ENCODE data around the gene GUCY1B1.
A peak's percentile ranks its signal among the peaks of the same experiment; 100 is the strongest.

Gene GUCY1B1

DNA sequence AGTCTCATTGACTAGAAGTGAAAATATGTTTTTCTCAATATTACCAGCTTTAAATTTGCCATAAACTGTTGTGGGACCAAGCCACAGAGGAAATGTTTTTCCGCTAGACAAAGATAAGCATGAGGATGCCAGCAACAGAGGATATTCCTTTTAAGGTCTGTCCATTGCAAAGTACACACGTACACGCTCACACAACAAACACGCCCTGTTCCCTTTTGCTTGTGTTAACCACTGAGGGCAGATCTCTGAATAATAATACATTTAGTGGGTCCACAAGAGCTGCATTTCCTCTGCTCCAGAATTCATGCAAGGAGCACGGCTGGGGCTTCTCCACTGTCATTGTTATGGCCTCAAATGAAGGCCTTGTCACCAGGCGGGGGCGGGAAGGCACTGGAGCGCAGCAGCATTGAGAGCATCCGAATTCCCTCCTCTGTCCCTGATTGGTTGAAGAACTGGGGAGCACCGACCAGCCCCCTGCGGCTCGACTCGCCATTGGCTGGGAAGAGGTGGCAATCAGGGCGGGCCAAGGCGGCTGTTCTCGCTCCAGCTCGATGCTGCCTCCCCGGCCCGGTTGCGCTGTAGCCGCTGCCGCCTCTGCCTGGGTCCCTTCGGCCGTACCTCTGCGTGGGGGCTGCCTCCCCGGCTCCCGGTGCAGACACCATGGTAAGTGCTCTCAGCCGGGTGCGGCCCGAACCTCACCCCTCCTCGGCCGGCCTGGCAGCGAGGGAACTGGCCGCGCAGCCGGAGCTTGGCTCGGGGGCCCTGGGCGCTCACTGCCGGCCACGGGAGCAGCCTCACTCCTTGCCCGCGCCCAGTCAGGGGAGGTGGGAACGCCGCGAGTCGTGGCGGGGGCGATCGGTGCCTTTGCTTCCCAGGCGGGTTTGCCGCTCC, at the start of gene GUCY1B1:
Gene GUCY1B1, plus strand, starts transcription at position 541 of the 891 bp plus-strand sequence. Its CDS starts 120 bp downstream, at position 661.
- no peaks in the 10 kb centered on the region for H3K27me3 ChIP-seq (ENCODE audit: insufficient read depth, low read length, poor library complexity)
- H2AFZ ChIP-seq (ENCODE audit: low read depth, low read length), result peak within 1 kb of the TSS; percentile 97
- peaks cover 3% of the 10 kb centered on the region for H3K36me3 ChIP-seq (ENCODE audit: insufficient read depth, low read length)
- peaks cover 27% of the 10 kb centered on the region for H3K4me1 ChIP-seq (ENCODE audit: insufficient read depth, low read length)
- no peaks in the 10 kb centered on the region for H4K20me1 ChIP-seq (ENCODE audit: insufficient read depth, low read length)
- peak within 1 kb of the TSS; percentile 95 for H3K9ac ChIP-seq (ENCODE audit: low read depth, low read length)
- peak; percentile 97 for ATAC-seq (ENCODE audit: insufficient read depth, low read depth)
- H3K79me2 ChIP-seq (ENCODE audit: insufficient read depth, low read length), result peaks cover 14% of the 10 kb centered on the region
- peak within 1 kb of the TSS; percentile 87 for H3K27ac ChIP-seq (ENCODE audit: low read length)
- H3K9me3 ChIP-seq (ENCODE audit: insufficient read depth, low read length, severe bottlenecking), result no peaks in the 10 kb centered on the region
- DNase-seq, result peak; percentile 96
- peak within 1 kb of the TSS; percentile 77 to 91 for H3K4me3 ChIP-seq (ENCODE audit: low read depth in 1 of 2, low read length in 2 of 2)
- H3K4me2 ChIP-seq (ENCODE audit: insufficient read depth, low read length), result peak within 1 kb of the TSS; percentile 84
- TF ChIP-seq CTCF (IDR thresholded peaks at IDR 0.05; ENCODE audit: borderline replicate concordance, extremely low read depth, low read length, poor library complexity, severe bottlenecking) (peak; percentile 67), EZH2 (IDR thresholded peaks at IDR 0.05; ENCODE audit: borderline replicate concordance, low read depth, low read length, severe bottlenecking) (no peak)

- no peak overlapping the region for H2AFZ ChIP-seq (ENCODE audit: low read depth, low read length)
- H3K79me2 ChIP-seq (ENCODE audit: insufficient read depth, low read length), result no peaks in the 10 kb centered on the region
Measured at GRCh38 chr4:155709918-155710317, 48.9 kb upstream of the GUCY1B1 start.

DNA sequence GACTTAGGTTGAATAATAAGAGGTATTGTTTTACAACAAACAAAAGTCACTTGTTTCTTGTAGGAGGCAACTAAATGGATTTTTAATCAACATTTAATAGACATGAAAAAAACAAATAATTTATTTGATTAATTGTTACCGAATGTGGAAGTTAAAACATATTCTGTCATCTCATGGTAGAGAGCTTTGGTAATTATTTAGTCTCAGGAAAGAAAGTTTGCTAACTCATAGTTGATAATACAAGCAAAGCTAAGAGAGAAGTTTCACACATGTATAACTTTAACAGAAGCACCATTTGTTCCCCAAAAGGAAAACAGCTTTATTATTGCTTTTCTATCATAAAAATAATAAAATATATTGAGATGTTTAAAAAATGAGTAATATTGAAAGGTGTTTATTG, 47.3 kb upstream of the GUCY1B1 start:
- Histone ChIP-seq H3K36me3 (ENCODE audit: insufficient read depth, low read length) (peaks cover 24% of the 10 kb centered on the region; the same call in 1 of the 2 replicates), H3K4me2 (ENCODE audit: insufficient read depth, low read length) (no peak overlapping the region), H3K4me1 (ENCODE audit: insufficient read depth, low read length) (no peaks in the 10 kb centered on the region), H3K9ac (ENCODE audit: low read depth, low read length) (no peak overlapping the region), H3K27ac (ENCODE audit: low read length) (no peak overlapping the region), H4K20me1 (ENCODE audit: insufficient read depth, low read length) (no peaks in the 10 kb centered on the region), H2AFZ (ENCODE audit: low read depth, low read length) (no peak overlapping the region), H3K79me2 (ENCODE audit: insufficient read depth, low read length) (no peaks in the 10 kb centered on the region), H3K4me3 (ENCODE audit: low read depth in 1 of 2, low read length in 2 of 2) (no peak overlapping the region), H3K27me3 (ENCODE audit: insufficient read depth, low read length, poor library complexity) (no peaks in the 10 kb centered on the region), H3K9me3 (ENCODE audit: insufficient read depth, low read length, severe bottlenecking) (no peaks in the 10 kb centered on the region)
- DNase-seq, result no peak
- no peak for ATAC-seq (ENCODE audit: insufficient read depth, low read depth)
- TF ChIP-seq EZH2 (IDR thresholded peaks at IDR 0.05; ENCODE audit: borderline replicate concordance, low read depth, low read length, severe bottlenecking), result no peak
- no peak for TF ChIP-seq CTCF (IDR thresholded peaks at IDR 0.05; ENCODE audit: borderline replicate concordance, extremely low read depth, low read length, poor library complexity, severe bottlenecking)

More at GRCh38 chr4:155709918-155710317, 48.9 kb upstream of the GUCY1B1 start:
- peaks cover 30% of the 10 kb centered on the region; the same call in 1 of the 2 replicates for H3K36me3 ChIP-seq (ENCODE audit: insufficient read depth, low read length)
- H3K27me3 ChIP-seq (ENCODE audit: insufficient read depth, low read length, poor library complexity), result no peaks in the 10 kb centered on the region
- no peak overlapping the region for H3K9ac ChIP-seq (ENCODE audit: low read depth, low read length)
- H3K9me3 ChIP-seq (ENCODE audit: insufficient read depth, low read length, severe bottlenecking), result no peaks in the 10 kb centered on the region
- H4K20me1 ChIP-seq (ENCODE audit: insufficient read depth, low read length), result no peaks in the 10 kb centered on the region
- no peak overlapping the region for H3K4me2 ChIP-seq (ENCODE audit: insufficient read depth, low read length)
- H3K27ac ChIP-seq (ENCODE audit: low read length), result no peak overlapping the region
- ATAC-seq (ENCODE audit: insufficient read depth, low read depth), result no peak
- no peak overlapping the region for H3K4me3 ChIP-seq (ENCODE audit: low read depth in 1 of 2, low read length in 2 of 2)
- no peaks in the 10 kb centered on the region for H3K4me1 ChIP-seq (ENCODE audit: insufficient read depth, low read length)
- DNase-seq, result no peak
- no peak for TF ChIP-seq CTCF (IDR thresholded peaks at IDR 0.05; ENCODE audit: borderline replicate concordance, extremely low read depth, low read length, poor library complexity, severe bottlenecking)
- no peak for TF ChIP-seq EZH2 (IDR thresholded peaks at IDR 0.05; ENCODE audit: borderline replicate concordance, low read depth, low read length, severe bottlenecking)
